ENCODE measurements around the gene CREB3L2. TPM values are rescaled to one million over a fixed set of nuclear protein-coding genes. Genes with fewer than 3 reads are reported as not detected.

The CREB3L2 gene
- total and polyA plus RNA-seq, 10 of the 15 experiments (the other 5 are each of a cell fraction or from before 2014, with no cell fraction given) = 6.4 to 67.1 (median 26.2) TPM

GRCh38 chr7:137880432-137880831, 121.5 kb downstream of the CREB3L2 start:
- no peak for ATAC-seq
- Histone ChIP-seq H4K20me1 (ENCODE audit: control insufficient read depth, insufficient read depth) (no peaks in the 10 kb centered on the region), H3K9me3 (replicated peaks; ENCODE audit: control insufficient read depth, insufficient read depth, low read length) (no peaks in the 10 kb centered on the region), H3K36me3 (ENCODE audit: control insufficient read depth in 2 of 2, insufficient read depth in 2 of 2, low read length in 1 of 2) (peaks cover 30 to 50% of the 10 kb centered on the region in 2 experiments), H3K79me2 (ENCODE audit: control insufficient read depth, insufficient read depth, low read length) (no peaks in the 10 kb centered on the region), H3K4me1 (ENCODE audit: control insufficient read depth, insufficient read depth, low read length) (peaks cover 5% of the 10 kb centered on the region), H3K4me3 (no peak overlapping the region), H2AFZ (ENCODE audit: control insufficient read depth, low read depth, low read length) (no peak overlapping the region), H3K27me3 (replicated peaks in 1 of 2; ENCODE audit: control insufficient read depth in 2 of 2, insufficient read depth in 2 of 2, low read length in 1 of 2) (no peaks in the 10 kb centered on the region), H3K4me2 (ENCODE audit: control insufficient read depth, insufficient read depth) (no peak overlapping the region), H3K27ac (ENCODE audit: control insufficient read depth, insufficient read depth) (no peak overlapping the region), H3K9ac (ENCODE audit: control insufficient read depth, insufficient read depth, low read length) (no peak overlapping the region)
- ChIA-PET POLR2A (interaction anchor here (0.6 to 1.0 kb wide), 2 partner anchors 8 to 528 kb away, joined by 3 to 4 read pairs; no protein-coding TSS in a partner anchor), RAD21 (ENCODE audit: unreplicated experiment) (interaction anchor here (1.1 to 2.7 kb wide), 3 partner anchors 14 to 224 kb away, joined by 3 to 12 read pairs (median 3); no protein-coding TSS in a partner anchor), CTCF (interaction anchor here (1.4 kb wide), 1 partner anchor 224 kb away, joined by 3 read pairs; no protein-coding TSS in a partner anchor), SMC1A (ENCODE audit: uncharacterized antibody, unreplicated experiment) (interaction anchor here (0.6 to 2.2 kb wide), 8 partner anchors 9 to 224 kb away, joined by 3 to 11 read pairs (median 3); no protein-coding TSS in a partner anchor)
- FAIRE-seq = no peak
- in situ Hi-C loops (cut with MboI) (no loop called here), intact Hi-C loops (cut with micrococcal nuclease; ENCODE audit: unreplicated experiment) (no loop called here)
- WGBS (ENCODE audit: insufficient coverage, insufficient replicate concordance, low lambda C conversion rate, missing lambda C conversion rate) = 96% methylated on average over 5 of the region's 5 CpGs
- TF ChIP-seq, protein P1, sequence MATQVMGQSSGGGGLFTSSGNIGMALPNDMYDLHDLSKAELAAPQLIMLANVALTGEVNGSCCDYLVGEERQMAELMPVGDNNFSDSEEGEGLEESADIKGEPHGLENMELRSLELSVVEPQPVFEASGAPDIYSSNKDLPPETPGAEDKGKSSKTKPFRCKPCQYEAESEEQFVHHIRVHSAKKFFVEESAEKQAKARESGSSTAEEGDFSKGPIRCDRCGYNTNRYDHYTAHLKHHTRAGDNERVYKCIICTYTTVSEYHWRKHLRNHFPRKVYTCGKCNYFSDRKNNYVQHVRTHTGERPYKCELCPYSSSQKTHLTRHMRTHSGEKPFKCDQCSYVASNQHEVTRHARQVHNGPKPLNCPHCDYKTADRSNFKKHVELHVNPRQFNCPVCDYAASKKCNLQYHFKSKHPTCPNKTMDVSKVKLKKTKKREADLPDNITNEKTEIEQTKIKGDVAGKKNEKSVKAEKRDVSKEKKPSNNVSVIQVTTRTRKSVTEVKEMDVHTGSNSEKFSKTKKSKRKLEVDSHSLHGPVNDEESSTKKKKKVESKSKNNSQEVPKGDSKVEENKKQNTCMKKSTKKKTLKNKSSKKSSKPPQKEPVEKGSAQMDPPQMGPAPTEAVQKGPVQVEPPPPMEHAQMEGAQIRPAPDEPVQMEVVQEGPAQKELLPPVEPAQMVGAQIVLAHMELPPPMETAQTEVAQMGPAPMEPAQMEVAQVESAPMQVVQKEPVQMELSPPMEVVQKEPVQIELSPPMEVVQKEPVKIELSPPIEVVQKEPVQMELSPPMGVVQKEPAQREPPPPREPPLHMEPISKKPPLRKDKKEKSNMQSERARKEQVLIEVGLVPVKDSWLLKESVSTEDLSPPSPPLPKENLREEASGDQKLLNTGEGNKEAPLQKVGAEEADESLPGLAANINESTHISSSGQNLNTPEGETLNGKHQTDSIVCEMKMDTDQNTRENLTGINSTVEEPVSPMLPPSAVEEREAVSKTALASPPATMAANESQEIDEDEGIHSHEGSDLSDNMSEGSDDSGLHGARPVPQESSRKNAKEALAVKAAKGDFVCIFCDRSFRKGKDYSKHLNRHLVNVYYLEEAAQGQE (IDR thresholded peaks at IDR 0.05; ENCODE audit: low read depth, low read length) = no peak
- TF ChIP-seq SREBF1 (IDR thresholded peaks at IDR 0.05; ENCODE audit: low read length) (no peak), POLR2A (IDR thresholded peaks at IDR 0.05; ENCODE audit: low read depth, low read length) (no peak), ESRRA (IDR thresholded peaks at IDR 0.05; ENCODE audit: low read length) (no peak), SMARCA5 (IDR thresholded peaks at IDR 0.05) (no peak), BMI1 (IDR thresholded peaks at IDR 0.05; ENCODE audit: borderline replicate concordance) (no peak), EP300 (IDR thresholded peaks at IDR 0.05; ENCODE audit: borderline replicate concordance in 1 of 2, control insufficient read depth in 1 of 2, low read depth in 2 of 2, low read length in 2 of 2) (no peak), RAD51 (IDR thresholded peaks at IDR 0.05) (no peak), ZSCAN29 (IDR thresholded peaks at IDR 0.05) (no peak), NFIC (IDR thresholded peaks at IDR 0.05; ENCODE audit: low read depth, low read length) (no peak), PML (IDR thresholded peaks at IDR 0.05; ENCODE audit: low read length) (no peak), FOXK2 (IDR thresholded peaks at IDR 0.05) (no peak), RAD21 (IDR thresholded peaks at IDR 0.05; ENCODE audit: insufficient read depth, low read depth, low read length) (no peak), IRF3 (IDR thresholded peaks at IDR 0.05) (no peak), YBX1 (IDR thresholded peaks at IDR 0.05) (no peak)
- TF ChIP-seq, protein P2, sequence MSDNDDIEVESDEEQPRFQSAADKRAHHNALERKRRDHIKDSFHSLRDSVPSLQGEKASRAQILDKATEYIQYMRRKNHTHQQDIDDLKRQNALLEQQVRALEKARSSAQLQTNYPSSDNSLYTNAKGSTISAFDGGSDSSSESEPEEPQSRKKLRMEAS (IDR thresholded peaks at IDR 0.05; ENCODE audit: low read depth, low read length) = no peak
- no peak for DNase-seq (ENCODE audit: low read depth, low spot score)
- no TSS peak for BruUV-seq (replicated peaks)

All from GM12878 (cell line).